Heart left ventricle (tissue), 13 donors: ENCODE results near the gene MYDGF.

Source experiments
- CTCF ChIP-seq, 12 donors: fragments of 200-600 bp; sonication (generic) in 4 of 12; IDR thresholded peaks; one replicate each; pipeline versions ENCODE4 v1.5.0 to v1.8.0; 2018 to 2022; ENCODE audit warnings: antibody characterized with exemption in 12 of 12, mild to moderate bottlenecking in 5 of 12
- POLR2A ChIP-seq, 2 donors: fragments of 450-650 bp; IDR thresholded peaks; one replicate each; pipeline ENCODE4 v1.6.1; 2017; ENCODE audit warnings: antibody characterized with exemption in 2 of 2, mild to moderate bottlenecking in 2 of 2, moderate library complexity in 2 of 2
- donor health status: ischemic (EF 13 %, LVEDD 7.1; RV severe dilation, severe dysfunction).
- donor health status: DM: no; HTN: yes; CAD: no.
- donor health status: DM: no; HTN: no; CAD: no.
- donor health status: ischemic (EF 25% LVEDD 6.9; RV normal size, moderate dysfunction).
- donor health status: ischemic (EF 25% LVEDD 5.7; RV mildly dilated, moderate dysfunction).
- donor health status: ischemic (EF 35%, LVEDD 5.7; RV mildly dilated, moderate dysfunction).
- donor health status: nonischemic (EF 11% LVEDD 7.7; RV severe dilation, severe dysfunction).
- donor health status: DM: yes; HTN: yes; CAD: no.
- donor health status: PGD.
- donor health status: ischemic (EF 29% LVEDD 5.4; RV normal size, mild dysfunction).
- donor health status: nonischemic (EF 23%, LVEDD 6.1; RV moderate dilation, normal function).

- TF ChIP-seq CTCF (IDR thresholded peaks at IDR 0.05) = no peak
- TF ChIP-seq POLR2A (IDR thresholded peaks at IDR 0.05) = no peak
Measured at GRCh38 chr19:4693471-4694121, 23.5 kb upstream of the MYDGF start.
